Uterus (tissue), 4 donors: ENCODE results near the gene TBP. TPM values are rescaled to one million over a fixed set of nuclear protein-coding genes. Genes with fewer than 3 reads are reported as not detected.
A peak's percentile ranks its signal among the peaks of the same experiment; 100 is the strongest.

Source experiments
- DNase-seq, 2 donors: peaks; one replicate each; pipeline ENCODE4 v3.0.0-alpha.2; 2019 to 2020
- H3K27ac ChIP-seq, 2 donors: fragments of 200-600 bp; sonication (generic); 1 replicate in 1 of 2; 2 replicates in 1 of 2; pipeline ENCODE4 v1.5.1; 2016 to 2018
- H3K27me3 ChIP-seq, 2 donors: fragments of 200-600 bp; sonication (generic); one replicate each; pipeline ENCODE4 v1.5.1; 2018 to 2019; ENCODE audit warnings: control low read depth in 1 of 2
- H3K36me3 ChIP-seq, 2 donors: fragments of 200-600 bp; sonication (generic); one replicate each; pipeline ENCODE4 v1.5.1; 2019; ENCODE audit warnings: control low read depth in 1 of 2
- H3K4me1 ChIP-seq, 2 donors: fragments of 200-600 bp; sonication (generic); one replicate each; pipeline ENCODE4 v1.5.1; 2018 to 2019; ENCODE audit warnings: control low read depth in 1 of 2
- H3K4me3 ChIP-seq, 2 donors: fragments of 200-600 bp; sonication (generic); 1 replicate in 1 of 2; 2 replicates in 1 of 2; pipeline ENCODE4 v1.5.1; 2018 to 2019; ENCODE audit warnings: mild to moderate bottlenecking in 1 of 2
- H3K9me3 ChIP-seq, 2 donors: fragments of 200-600 bp; sonication (generic); one replicate each; pipeline ENCODE4 v1.5.1; 2019; ENCODE audit warnings: control low read depth in 1 of 2
- CTCF ChIP-seq, 4 experiments: fragments of 200-600 bp in 2 of 4; fragments of 450-650 bp in 2 of 4; sonication (generic) in 2 of 4; IDR thresholded peaks; one replicate each; pipeline ENCODE4 v1.5.1; 2016 to 2019; ENCODE audit warnings: antibody characterized with exemption in 4 of 4, mild to moderate bottlenecking in 2 of 4, moderate library complexity in 1 of 4
- POLR2A ChIP-seq, 2 donors: fragments of 450-650 bp; IDR thresholded peaks; one replicate each; pipeline ENCODE4 v1.6.1; 2016; ENCODE audit warnings: antibody characterized with exemption in 2 of 2, mild to moderate bottlenecking in 1 of 2, moderate library complexity in 1 of 2
- intact Hi-C: fragments of 100-400 bp; cut with DNase I; formaldehyde crosslinking; loops from one replicate; pipeline ENCODE4 v1.15.1; 2023; ENCODE audit warnings: low total_unique reads
- total RNA-seq, 4 donors: library from RNA; depleted of rRNA in 3 of 4; stranded (reverse); fragments of >200 nt in 3 of 4; gene quantifications; one replicate each; pipeline versions ENCODE4 v1.1.0 to v1.2.4, GENCODE V29; 2014 to 2023
- donor health status: DM: yes; HTN: yes; CAD: no.

The TBP gene
- total RNA-seq, 4 donors from 2014 or later = 1.8 to 50.6 (median 16.3) TPM

- intact Hi-C loops = no loop called here
These were observed 44.5 kb upstream of the TBP start for GRCh38 chr6:170509723-170510018.

GRCh38 chr6:170510631-170511030, 43.5 kb upstream of the TBP start:
- no peak for TF ChIP-seq POLR2A (IDR thresholded peaks at IDR 0.05)
- TF ChIP-seq CTCF (IDR thresholded peaks at IDR 0.05) = no peak
- no peaks in the 10 kb centered on the region for H3K9me3 ChIP-seq
- no peaks in the 10 kb centered on the region for H3K36me3 ChIP-seq
- intact Hi-C loops = no loop called here
- DNase-seq = no peak
- H3K4me3 ChIP-seq = no peak overlapping the region
- H3K27me3 ChIP-seq = no peaks in the 10 kb centered on the region
- no peaks in the 10 kb centered on the region for H3K4me1 ChIP-seq
- H3K27ac ChIP-seq = no peak overlapping the region

More at GRCh38 chr6:170509723-170510018, 44.5 kb upstream of the TBP start:
- DNase-seq = no peak
- H3K9me3 ChIP-seq = no peaks in the 10 kb centered on the region
- no peaks in the 10 kb centered on the region for H3K36me3 ChIP-seq
- no peak overlapping the region for H3K27ac ChIP-seq
- H3K4me1 ChIP-seq = no peaks in the 10 kb centered on the region
- TF ChIP-seq CTCF (IDR thresholded peaks at IDR 0.05) (no peak), POLR2A (IDR thresholded peaks at IDR 0.05) (no peak)
- no peaks in the 10 kb centered on the region for H3K27me3 ChIP-seq
- H3K4me3 ChIP-seq = no peak overlapping the region

- no peak for TF ChIP-seq CTCF (IDR thresholded peaks at IDR 0.05)
- no peak for TF ChIP-seq POLR2A (IDR thresholded peaks at IDR 0.05)
- Histone ChIP-seq H3K36me3 (no peaks in the 10 kb centered on the region), H3K27ac (no peak overlapping the region), H3K9me3 (no peaks in the 10 kb centered on the region), H3K4me1 (no peaks in the 10 kb centered on the region), H3K27me3 (no peaks in the 10 kb centered on the region), H3K4me3 (no peak overlapping the region)
- no peak for DNase-seq
- intact Hi-C loops = no loop called here
These were observed 41.9 kb upstream of the TBP start for GRCh38 chr6:170512249-170512648.

- H3K36me3 ChIP-seq = no peaks in the 10 kb centered on the region
- TF ChIP-seq POLR2A (IDR thresholded peaks at IDR 0.05) (no peak), CTCF (IDR thresholded peaks at IDR 0.05) (no peak)
- no peak overlapping the region for H3K4me3 ChIP-seq
- DNase-seq = no peak
- intact Hi-C loops = no loop called here
- no peaks in the 10 kb centered on the region for H3K9me3 ChIP-seq
- H3K27me3 ChIP-seq = no peaks in the 10 kb centered on the region
- no peak overlapping the region for H3K27ac ChIP-seq
- H3K4me1 ChIP-seq = no peaks in the 10 kb centered on the region
These were observed 39.3 kb upstream of the TBP start for GRCh38 chr6:170514908-170515307.

- no peaks in the 10 kb centered on the region for H3K27me3 ChIP-seq
- peak in 1 of 2 donors; percentile 24 for DNase-seq
- no peaks in the 10 kb centered on the region for H3K4me1 ChIP-seq
- TF ChIP-seq CTCF (IDR thresholded peaks at IDR 0.05) (peak; percentile 17 to 61 (median 56)), POLR2A (IDR thresholded peaks at IDR 0.05) (no peak)
- no peak overlapping the region for H3K4me3 ChIP-seq
- H3K9me3 ChIP-seq = no peaks in the 10 kb centered on the region
- no peak overlapping the region for H3K27ac ChIP-seq
- intact Hi-C loops = no loop called here
- no peaks in the 10 kb centered on the region for H3K36me3 ChIP-seq
These were observed 37.2 kb upstream of the TBP start for GRCh38 chr6:170516783-170517616.
